Measurements from ENCODE around the gene SLC26A8. TPM values are rescaled to one million over a fixed set of nuclear protein-coding genes. Genes with fewer than 3 reads are reported as not detected.

SLC26A8 gene
- total and polyA plus RNA-seq, 2 of the 13 experiments (the other 11 are each of a cell fraction or from before 2014, with no cell fraction given) = 0.46 TPM; not detected in 1

DNA sequence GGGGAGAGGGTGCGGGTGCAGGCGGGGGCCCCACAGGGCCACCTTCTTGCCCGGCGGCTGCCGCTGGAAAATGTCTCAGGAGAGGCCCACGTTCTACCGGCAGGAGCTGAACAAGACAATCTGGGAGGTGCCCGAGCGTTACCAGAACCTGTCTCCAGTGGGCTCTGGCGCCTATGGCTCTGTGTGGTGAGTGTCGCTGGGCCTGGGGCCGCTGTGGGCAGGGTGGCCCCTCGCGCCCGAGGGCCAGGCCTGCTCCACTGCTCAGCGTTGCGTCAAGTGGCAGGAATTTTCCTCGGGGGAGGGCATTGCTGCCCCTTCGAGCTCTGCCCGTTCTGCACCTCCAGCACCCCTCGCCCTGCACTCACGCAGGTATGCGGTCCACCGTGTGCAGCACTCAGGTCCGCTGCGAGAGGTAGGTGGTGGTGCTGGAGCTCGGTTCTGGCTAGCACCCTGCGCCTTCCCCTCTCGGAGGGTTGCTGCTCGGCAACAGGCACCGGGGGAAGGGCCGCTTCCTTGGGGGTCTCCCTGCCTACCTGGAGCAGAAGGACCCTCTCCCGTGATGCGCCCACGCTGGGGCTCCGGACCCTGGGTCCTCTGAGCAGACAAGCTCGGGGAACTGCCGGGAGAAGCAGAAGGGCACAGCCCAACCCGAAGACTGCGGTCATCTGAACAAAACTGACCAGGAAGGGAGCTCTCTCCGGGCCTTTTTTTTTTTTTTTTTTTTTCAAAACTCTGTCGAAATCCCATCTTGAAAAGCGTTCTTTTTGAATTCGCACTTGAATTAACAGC, 3.8 kb upstream of the SLC26A8 start (continued):
- TF ChIP-seq, protein P1, sequence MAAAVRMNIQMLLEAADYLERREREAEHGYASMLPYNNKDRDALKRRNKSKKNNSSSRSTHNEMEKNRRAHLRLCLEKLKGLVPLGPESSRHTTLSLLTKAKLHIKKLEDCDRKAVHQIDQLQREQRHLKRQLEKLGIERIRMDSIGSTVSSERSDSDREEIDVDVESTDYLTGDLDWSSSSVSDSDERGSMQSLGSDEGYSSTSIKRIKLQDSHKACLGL (CRISPR knock-in tag; IDR thresholded peaks at IDR 0.05) = no peak
- no peak for TF ChIP-seq NFKB2 (CRISPR knock-in tag; IDR thresholded peaks at IDR 0.05; ENCODE audit: borderline replicate concordance)
- TF ChIP-seq ZNF510 (CRISPR knock-in tag; IDR thresholded peaks at IDR 0.05; ENCODE audit: low read depth) = no peak
- TF ChIP-seq SOX6 (IDR thresholded peaks at IDR 0.05) = no peak
- no peak for TF ChIP-seq SOX6 (CRISPR knock-in tag; IDR thresholded peaks at IDR 0.05)
- TF ChIP-seq, protein P2, sequence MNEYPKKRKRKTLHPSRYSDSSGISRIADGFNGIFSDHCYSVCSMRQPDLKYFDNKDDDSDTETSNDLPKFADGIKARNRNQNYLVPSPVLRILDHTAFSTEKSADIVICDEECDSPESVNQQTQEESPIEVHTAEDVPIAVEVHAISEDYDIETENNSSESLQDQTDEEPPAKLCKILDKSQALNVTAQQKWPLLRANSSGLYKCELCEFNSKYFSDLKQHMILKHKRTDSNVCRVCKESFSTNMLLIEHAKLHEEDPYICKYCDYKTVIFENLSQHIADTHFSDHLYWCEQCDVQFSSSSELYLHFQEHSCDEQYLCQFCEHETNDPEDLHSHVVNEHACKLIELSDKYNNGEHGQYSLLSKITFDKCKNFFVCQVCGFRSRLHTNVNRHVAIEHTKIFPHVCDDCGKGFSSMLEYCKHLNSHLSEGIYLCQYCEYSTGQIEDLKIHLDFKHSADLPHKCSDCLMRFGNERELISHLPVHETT (CRISPR knock-in tag; conservative IDR thresholded peaks at IDR 0.05) = 0 out of 2 replicates have a peak, but pooled peaks have one; percentile 9
- TF ChIP-seq, protein P3, sequence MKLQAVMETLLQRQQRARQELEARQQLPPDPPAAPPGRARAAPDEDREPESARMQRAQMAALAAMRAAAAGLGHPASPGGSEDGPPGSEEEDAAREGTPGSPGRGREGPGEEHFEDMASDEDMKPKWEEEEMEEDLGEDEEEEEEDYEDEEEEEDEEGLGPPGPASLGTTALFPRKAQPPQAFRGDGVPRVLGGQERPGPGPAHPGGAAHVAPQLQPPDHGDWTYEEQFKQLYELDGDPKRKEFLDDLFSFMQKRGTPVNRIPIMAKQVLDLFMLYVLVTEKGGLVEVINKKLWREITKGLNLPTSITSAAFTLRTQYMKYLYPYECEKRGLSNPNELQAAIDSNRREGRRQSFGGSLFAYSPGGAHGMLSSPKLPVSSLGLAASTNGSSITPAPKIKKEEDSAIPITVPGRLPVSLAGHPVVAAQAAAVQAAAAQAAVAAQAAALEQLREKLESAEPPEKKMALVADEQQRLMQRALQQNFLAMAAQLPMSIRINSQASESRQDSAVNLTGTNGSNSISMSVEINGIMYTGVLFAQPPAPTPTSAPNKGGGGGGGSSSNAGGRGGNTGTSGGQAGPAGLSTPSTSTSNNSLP (IDR thresholded peaks at IDR 0.05; ENCODE audit: low read depth, low read length) = no peak
- TF ChIP-seq TAF15 (IDR thresholded peaks at IDR 0.05; ENCODE audit: low read depth, low read length, poor library complexity, severe bottlenecking) = no peak
- TF ChIP-seq CBX2 (IDR thresholded peaks at IDR 0.05; ENCODE audit: low read depth, low read length) = no peak
- no peak for TF ChIP-seq CBX2 (CRISPR knock-in tag; IDR thresholded peaks at IDR 0.05; ENCODE audit: low read depth)
- peak; percentile 88 for TF ChIP-seq ZFX (CRISPR knock-in tag; IDR thresholded peaks at IDR 0.05; ENCODE audit: low read depth)
- 0 out of 2 replicates have a peak, but pooled peaks have one; percentile 1 for TF ChIP-seq HDAC1 (CRISPR knock-in tag; IDR thresholded peaks at IDR 0.05)
- no peak for TF ChIP-seq KLF11 (CRISPR knock-in tag; IDR thresholded peaks at IDR 0.05)
- TF ChIP-seq HOXA7 (CRISPR knock-in tag; IDR thresholded peaks at IDR 0.05) = no peak
- no peak for TF ChIP-seq ARID2 (CRISPR knock-in tag; IDR thresholded peaks at IDR 0.05; ENCODE audit: borderline replicate concordance)
- no peak for TF ChIP-seq ISL2 (CRISPR knock-in tag; IDR thresholded peaks at IDR 0.05)
- TF ChIP-seq TEAD2 (CRISPR knock-in tag; IDR thresholded peaks at IDR 0.05) = no peak
- TF ChIP-seq ZFP36L2 (CRISPR knock-in tag; IDR thresholded peaks at IDR 0.05) = no peak
- TF ChIP-seq ZNF484 (CRISPR knock-in tag; IDR thresholded peaks at IDR 0.05; ENCODE audit: borderline replicate concordance, low read depth) = 0 out of 2 replicates have a peak, but pooled peaks have one; percentile 60
- no peak for TF ChIP-seq TBL1XR1 (IDR thresholded peaks at IDR 0.05; ENCODE audit: borderline replicate concordance, low read length, partially characterized antibody)
- no peak for TF ChIP-seq NKX3-1 (CRISPR knock-in tag; IDR thresholded peaks at IDR 0.05)
- TF ChIP-seq, protein P4, sequence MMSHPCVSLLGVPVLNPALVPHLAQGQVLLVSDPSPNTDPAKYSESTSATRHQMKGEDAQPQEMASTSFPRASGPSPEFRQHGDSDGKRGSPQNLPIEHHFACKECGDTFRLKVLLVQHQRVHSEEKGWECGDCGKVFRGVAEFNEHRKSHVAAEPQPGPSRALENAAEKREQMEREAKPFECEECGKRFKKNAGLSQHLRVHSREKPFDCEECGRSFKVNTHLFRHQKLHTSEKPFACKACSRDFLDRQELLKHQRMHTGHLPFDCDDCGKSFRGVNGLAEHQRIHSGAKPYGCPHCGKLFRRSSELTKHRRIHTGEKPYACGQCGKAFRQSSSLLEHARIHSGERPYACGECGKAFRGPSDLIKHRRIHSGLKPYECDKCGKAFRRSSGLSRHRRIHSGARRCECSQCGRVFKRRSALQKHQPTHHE (CRISPR knock-in tag; IDR thresholded peaks at IDR 0.05; ENCODE audit: borderline replicate concordance) = no peak
- no peak for TF ChIP-seq ZNF878 (CRISPR knock-in tag; IDR thresholded peaks at IDR 0.05)
- TF ChIP-seq ETV6 (CRISPR knock-in tag; conservative IDR thresholded peaks at IDR 0.05) = no peak
- TF ChIP-seq ZNF329 (CRISPR knock-in tag; IDR thresholded peaks at IDR 0.05; ENCODE audit: low read depth) = no peak
